GM04504 (cell line): ENCODE results near the gene LRMDA.
A peak's percentile ranks its signal among the peaks of the same experiment; 100 is the strongest.

Experiments
- DNase-seq: peaks from one replicate; pipeline ENCODE4 v3.0.0-alpha.2; 2012; ENCODE audit warnings: low read depth

The LRMDA gene

DNA sequence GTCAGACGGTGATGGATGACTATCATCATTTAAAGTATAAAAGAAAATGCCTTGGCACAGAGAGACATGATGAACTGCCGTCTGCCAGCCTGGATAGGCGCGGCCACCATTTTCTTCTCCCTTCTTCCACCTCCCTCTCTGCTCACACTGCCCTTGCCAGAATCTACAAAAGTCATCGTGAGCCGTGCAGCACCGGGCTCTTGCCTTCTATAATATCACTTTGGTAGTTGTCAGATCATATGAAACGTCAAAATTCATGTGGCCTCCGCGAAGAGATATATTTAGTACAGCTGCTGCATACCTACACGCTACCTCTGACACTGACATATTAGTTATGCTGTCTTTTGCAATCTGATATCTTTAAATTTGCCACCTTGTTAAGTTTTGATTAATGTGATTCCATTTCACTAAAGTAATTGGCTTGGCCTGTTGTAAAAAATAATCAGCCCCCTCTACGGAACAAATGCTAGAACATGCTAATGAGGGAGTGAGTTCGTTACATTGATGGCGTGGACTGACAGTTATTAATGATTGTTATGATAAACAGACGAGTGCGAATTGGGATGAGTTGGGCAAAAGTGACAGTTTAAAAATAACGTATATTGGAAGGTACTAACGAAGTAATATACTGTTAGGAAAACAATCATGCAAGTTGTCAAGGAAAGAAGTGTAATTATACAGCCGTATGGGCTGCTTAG is 214.9 kb downstream of the LRMDA start:
- DNase-seq: no peak

DNA sequence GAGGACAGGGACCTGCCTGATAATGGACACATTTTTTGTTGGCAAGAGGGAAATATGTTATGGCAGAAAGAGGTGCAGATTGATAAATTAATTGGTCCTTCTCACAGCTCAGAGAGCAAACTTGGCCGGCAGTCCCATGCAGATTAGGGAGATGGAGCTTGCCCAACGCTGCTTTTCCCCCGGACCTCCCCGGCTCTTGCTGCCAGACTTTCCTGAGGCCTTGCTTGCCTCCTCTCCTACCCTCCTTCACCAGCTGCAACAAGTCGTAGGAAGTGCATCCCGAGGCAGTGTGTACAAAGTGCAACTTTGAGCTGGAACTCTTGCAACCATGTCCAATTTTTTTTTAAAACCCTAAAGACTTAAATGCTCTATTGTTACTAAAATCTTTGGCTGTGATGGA is 215.5 kb downstream of the LRMDA start:
- DNase-seq: no peak

DNA sequence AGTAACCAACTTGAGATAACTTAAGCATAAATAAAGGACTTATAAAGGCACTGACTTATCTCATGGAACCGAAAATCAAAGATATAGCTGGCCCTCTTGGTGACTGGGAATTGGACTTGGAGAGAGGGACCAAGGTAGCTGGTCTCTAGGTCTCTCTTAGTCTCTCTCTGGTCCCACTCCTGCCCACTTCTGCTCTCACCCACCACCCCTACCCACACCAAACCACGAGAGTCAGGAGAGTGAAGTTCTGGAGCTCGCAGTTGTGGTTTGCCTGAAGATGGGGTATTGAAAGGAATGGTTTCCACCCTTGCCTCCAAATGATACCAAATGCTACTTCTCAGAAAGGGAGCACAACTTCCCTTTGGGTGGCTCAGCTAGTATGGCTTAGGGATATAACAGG is 216.3 kb downstream of the LRMDA start:
- no peak for DNase-seq

DNA sequence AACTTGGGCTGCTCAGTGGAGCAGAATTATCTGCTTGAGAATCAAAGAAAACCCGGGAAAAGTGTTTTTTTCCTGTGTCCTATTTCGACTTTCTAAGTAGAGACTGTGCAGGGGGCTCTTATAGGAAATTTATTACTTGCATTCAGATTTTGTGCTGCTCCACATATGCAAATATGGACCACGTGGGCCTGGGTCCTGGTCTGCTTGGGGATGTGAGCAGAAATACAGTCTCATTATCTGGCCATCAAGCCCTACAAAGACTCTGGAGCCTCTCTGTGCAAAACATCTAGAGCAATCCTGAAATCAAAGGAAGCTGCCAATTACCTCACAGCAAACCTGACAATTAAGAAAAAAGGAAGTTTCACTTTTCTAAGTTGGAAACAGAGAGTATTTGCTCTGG is 216.9 kb downstream of the LRMDA start:
- DNase-seq: no peak

DNA sequence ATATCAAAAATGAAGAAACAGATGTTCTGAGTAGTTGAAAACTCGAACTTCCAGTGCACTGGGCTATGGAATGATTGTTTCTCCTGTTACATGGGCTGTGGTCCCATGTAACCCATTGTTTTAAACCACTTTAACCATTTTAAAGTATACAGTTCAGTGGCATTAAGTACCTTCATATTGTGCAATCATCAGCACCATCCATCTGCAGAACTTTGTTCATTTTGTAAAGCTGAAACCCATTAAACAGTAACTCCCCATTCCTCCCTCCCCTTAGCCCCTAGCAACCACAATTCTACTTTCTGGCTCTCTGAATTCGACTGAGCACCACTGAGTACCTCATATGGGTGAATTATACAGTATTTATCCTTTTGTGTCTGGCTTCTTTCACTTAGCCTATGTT is 217.4 kb downstream of the LRMDA start:
- DNase-seq: no peak

DNA sequence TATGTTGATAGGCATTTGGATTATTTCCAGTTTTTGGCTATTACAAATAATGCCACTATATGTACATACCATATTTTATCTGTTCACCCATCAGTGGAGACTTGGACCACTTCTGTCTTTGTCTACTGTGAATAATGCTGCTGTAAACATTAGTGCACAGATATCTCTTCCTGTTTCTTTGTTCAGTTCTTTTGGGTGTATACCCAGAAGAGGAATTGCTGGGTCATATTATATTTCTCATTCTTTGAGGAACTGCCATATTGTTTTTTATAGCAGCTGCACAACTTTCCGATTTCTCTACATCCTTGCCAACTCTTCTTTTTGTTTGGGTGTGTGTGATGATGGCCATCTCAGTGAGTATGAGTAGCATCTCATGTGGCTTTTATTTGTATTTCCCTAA is 218.0 kb downstream of the LRMDA start:
- DNase-seq: no peak

DNA sequence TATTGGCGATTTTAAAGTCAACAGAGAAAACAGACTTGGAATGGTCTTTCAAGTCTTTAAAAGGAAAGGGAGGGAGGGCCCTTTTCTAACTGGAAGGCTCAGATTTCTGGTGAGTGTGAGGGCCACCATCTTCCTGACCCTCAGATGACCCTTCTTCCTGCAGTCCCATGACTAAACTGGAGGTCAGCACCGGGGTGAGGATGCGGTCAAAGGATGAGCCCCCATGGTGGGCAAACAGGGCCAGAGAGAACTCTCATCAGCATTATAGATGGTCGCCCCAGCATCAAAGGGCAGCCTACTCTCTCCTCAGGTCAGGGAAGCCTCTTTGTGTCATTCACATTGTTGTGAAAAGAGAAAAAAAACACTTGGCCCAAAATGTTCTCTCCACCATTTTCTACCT is 219.2 kb downstream of the LRMDA start:
- no peak for DNase-seq

DNA sequence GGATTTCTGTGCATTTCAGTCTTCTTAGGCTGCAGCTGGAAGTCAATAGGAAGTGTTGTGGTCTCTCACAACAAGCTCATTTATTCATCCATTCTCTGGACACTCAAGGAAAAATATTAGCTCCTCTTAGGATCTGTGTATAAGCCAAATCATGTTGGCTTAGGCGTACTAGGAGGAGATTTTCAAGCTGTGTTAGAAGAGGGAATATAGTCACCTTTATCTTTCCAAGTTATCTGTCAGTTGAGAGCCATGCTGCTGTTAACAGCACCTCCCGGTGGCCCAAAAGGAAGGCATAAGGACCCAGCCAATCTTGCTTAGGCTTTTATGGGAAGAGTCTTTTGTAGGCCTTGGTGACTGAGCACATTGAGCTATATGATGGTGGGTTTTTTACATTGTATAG is 220.0 kb downstream of the LRMDA start:
- no peak for DNase-seq

DNA sequence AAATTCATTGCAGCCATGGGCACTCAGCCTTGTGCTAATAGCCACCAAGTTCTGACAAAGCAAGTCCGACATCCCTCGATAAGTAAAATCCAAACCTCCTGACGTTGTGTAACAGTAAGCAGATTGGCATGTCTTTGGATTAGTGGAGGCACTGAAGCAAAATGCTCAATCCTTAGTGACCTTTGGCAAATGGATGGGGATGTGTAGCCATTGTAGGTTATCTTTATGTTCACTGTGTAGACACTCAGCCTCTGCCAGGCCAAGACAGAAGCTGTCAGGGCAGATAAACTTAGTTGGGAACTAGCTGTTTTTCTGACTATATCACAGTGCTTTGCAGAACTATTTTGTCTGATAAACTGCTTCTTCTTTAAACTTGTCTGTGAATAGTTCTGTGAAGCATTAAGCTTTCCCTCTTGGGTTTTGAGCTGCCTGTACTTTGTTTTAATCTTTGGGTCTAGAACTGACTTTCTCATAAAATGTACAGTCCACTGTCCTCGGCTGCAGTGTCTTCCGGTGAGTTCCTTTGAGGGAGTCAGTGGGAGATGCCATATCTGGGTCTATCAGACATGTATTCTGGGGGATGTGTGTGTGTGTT is 220.8 kb downstream of the LRMDA start:
- DNase-seq: no peak

DNA sequence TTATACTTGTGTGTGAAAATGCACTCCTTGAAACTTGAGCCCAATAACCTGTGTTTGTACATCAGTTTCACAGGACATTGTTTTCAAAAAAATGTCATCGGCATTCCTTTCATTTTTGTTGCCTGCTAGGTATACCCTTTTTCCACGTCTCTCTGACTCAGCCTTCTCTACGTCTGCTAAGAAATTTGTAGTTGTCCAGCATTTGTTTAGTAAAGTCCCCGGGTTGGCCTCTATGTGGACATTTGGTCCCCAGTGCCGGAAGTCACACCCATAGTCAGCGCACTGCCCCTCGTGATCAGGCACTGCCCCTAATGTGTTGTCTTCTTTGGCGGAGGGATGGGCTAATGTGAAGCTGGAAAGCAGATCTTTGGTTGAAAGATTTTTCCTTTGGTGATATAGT is 222.3 kb downstream of the LRMDA start:
- DNase-seq: no peak

DNA sequence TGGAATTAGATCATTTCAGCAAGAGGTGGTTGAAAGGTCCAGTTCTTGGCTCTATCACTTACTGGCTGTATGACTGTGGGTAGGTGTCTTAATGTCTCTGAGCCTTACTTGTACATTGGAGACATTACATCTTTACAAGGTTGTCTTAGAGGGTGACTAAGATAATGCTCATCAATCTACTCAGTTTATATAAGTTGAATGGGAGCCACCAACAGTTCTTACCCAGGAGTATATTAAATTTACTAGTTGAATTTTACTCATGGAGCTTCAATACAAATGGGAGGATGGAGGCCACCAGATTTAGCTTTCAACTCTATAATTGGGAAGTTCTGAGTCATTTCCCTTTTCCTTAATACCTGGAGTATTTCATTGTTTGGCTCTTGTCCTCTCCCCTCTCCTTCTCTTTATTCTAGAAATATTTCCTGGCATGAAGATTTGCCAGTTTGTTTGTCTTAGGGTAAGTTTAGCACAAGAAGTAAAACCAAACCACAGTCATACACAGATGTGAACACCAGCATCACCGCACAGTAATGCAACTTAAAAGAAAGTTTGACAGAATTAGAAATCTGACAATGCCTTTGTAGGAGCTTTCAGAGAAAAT is 222.8 kb downstream of the LRMDA start:
- no peak for DNase-seq

DNA sequence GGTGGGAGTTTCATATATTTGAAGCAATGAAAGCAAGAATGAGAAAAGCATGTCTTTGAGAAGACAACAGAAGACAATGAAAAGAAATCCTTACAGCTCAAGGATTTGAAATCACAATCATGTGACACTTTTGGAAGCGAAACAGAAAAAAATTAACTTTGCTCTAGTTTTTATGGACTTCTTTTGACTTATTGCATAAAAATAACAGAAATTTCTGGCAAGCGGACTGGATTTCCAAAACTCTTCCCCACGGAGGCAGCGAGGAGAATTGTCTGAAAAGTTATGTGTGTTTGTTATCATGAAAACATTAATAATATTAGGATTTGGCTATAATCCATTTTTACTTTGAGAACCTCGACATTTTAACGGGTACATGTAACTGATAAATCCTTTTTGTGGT is 223.3 kb downstream of the LRMDA start:
- no peak for DNase-seq

DNA sequence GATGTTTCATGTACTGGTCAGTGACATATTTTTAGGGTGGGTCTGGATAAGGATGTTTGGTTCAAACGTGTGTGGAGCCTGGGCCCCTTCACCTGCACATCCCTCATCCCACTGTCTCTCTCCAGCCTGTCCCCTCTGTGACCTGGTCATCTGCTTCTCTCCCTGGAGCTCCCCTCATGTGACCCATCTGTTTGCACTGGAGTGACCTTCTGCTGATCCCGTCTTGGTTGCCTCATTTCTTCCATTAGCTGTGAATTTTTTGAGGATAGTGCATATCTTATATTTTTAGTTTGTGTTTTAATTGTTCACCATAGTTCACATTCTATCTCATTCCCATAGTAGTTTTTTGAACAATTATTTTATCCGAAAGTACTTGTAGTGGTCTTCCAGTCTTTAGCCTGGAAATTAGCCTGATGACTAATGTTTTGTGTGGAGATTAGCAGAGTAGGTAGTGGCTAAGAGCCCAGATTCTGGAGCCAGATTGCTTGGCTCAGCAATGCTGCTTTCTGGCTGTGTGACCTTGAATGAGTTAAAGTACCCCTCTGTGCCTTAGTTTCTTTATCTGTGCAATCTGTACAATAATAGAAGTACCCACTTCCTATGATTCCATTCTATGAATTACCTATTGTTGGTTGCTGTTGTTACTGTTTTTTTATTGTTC is 224.5 kb downstream of the LRMDA start:
- DNase-seq: no peak

DNA sequence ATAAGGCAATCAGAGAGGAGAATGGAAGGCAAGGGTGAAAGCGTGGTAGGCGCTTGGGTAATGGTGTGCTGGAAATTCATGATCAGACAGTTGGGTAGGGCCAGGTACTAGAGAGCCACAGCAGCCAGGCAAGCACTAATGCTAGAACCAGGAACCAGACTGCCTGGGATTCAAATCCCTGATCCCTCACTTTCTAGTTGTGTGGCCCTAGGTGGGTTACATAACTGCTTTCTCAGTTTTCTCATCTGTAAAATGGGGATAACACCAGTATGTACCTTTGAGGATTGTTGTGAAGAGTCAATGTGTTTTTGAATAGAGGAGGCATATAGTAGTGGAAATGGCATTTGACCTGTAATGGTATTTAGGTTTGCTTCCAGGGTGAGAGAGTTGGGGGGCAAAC is 225.9 kb downstream of the LRMDA start:
- no peak for DNase-seq

DNA sequence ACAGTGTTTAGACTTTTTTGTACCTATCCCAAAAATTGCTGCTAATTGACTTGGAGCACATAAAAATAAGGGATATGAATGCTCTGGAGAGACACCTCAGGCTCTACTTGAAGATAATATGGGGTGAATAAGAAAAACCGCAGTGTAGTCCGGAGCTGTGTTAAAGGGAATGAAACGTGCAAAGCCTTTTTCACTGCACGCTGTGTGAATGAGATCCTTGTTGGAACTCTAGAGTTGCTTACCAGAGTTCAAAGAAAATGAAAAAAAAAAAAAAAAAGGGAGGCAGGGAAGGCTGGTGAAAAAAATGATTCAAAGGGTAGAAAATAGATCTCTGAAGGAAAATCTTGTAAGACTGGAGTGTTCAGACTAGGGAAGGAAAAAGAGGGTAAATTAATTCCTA is 226.6 kb downstream of the LRMDA start:
- DNase-seq: no peak

DNA sequence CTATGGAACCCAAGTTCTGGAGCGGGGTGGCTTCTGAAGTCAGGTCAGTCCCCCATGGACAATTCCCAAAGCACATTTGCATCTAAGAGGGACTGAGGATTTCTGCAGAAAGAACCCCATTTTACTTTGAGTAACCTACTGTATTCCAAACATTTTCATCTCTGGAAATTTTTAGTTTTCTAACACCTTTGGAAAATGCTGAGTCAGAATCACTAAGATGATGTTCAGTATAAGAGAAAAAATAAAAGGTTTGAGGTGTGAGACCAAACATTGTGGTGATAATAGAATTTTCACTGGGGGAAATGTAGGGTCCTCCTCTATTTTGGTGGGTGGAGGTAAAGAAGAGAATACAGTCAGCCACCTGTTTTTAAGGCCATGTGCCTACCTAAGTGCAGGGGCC is 227.1 kb downstream of the LRMDA start:
- no peak for DNase-seq

DNA sequence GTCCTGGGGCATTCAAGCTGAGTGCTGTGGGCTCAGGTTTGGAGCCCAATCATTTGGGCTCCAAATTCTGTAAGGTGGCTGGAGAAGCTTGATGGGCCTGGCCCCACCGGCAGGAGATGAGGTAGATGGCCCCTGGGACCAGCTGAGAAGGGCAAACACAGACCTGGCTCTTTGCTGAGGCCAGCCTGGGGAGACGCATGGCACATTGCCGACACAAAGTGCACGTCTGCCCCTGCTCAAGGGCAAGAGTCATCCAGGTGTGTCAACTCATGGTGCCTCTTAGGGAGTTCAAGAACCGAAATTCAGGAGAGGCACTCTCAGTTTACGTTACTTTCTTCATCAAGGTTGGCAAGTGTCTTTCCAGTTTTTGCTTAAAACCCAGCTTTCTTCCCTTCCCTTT is 227.5 kb downstream of the LRMDA start:
- no peak for DNase-seq

DNA sequence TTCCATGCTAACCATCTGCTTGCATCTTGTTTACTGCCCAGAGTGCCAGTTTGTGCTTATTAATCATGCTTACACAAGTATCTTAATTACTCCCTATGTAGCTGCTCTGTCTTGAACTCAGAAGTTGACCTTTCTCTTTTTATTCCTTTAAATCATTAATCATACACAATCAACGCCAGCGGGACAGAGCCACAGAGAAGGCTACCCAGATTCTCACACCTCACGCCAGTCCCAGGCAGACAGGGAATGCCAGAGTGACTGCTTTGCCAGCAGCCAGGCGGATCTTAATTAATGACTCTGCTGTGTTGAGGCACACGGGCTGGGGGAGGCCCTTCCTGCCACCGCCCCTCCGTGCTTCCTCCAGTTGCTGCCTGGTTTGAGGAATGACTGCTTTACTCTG is 229.4 kb downstream of the LRMDA start:
- DNase-seq: no peak

DNA sequence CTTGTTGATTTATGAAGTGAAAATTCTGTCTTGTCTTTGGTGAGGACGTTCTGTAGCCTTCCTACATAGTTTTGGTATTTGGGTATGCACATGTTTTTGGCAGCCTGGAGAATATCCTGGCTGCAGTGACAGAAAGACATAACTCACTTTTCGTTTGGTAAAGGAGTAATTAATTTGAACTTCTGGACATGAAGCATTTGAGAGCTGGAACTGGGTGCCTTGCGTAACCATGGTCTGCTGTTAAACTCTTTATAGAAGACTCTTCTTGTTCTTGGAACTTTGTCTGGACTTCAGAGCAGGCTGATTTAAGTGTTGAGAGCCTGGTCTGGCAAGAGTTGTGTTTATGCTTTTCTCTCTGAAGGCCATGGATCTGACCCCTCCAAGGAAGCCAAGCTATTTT is 231.3 kb downstream of the LRMDA start:
- DNase-seq: peak; percentile 28

DNA sequence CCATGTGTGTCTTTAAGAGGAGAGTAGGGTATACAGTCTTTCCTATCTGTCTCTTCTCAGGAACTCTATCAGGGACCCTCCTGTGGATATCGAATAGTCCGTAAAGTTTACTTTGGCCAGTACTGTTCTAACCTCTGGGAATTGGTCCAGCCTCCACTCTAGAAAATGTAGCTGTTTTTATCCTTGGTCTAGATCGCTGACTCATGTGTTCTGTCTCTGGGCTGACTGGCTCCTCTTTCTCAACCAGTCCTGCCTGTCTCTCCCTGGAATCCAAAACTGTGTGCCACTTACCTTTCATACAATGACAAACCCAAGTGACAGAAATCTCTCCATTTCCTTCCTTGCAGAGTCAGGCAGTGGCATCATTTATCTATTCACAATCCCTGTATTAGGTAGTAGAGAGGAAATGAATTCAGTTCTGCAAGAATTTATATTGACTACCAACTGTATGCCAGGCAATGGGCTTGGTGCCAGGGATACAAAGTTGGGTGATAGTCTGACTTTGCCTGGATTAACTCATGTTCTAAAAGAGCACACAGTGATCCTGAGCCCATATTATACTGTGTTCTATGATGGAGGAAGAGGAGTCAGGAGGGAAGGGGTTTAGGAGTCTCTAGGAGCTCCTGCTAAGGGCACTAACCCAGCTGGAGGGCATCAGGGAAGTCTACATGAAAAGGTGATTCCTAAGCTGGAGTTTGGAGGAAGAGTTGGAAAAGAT is 232.7 kb downstream of the LRMDA start:
- DNase-seq: no peak

DNA sequence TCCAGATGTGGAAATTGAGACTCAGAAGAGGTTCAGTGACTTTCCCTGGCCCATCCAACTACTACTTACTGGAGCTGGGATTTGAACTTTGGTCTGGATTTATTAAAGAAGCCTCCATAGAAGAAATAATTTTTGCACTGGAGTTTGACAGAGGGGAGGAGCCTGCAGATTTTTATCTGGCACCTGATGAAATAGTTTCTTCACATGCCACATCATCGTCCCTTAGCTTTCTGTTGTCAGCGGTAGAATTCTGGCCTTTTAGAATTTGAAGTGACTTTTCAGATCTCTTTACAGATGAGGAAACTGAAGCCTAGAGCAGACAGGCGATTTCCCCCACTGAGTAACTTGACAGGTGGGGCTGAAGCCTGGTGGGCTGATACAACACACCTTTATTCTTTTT is 233.5 kb downstream of the LRMDA start:
- DNase-seq: no peak

DNA sequence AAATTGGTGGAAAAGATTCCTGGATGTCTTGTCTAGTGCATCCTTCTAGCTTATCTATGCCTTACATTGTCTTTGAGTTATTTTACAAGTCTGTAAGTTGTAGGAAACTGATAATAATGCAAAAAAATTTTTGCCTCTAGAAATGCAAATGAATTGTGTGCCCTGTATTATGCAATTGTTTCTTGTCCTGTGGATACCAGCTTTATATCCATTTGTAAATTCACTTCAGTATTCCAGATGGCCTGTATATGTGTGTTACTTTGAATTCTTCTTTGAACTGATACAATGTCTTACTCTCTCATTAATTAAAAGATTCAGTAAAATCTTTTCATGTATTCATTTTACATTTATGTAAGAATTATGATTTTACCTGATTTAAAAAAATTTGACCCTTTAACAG is 234.3 kb downstream of the LRMDA start:
- no peak for DNase-seq
